ENCODE data around the gene RBM26.
A peak's percentile ranks its signal among the peaks of the same experiment; 100 is the strongest.

The RBM26 gene

GRCh38 chr13:79382545-79383275 is 23.3 kb downstream of the RBM26 start:
- H3K4me2 ChIP-seq (ENCODE audit: low read depth, low read length) = peak overlapping the region; percentile 59
- H3F3A ChIP-seq (ENCODE audit: insufficient read depth, low read length) = peaks cover 38% of the 10 kb centered on the region
- TF ChIP-seq EZH2phosphoT487 (IDR thresholded peaks at IDR 0.05; ENCODE audit: low read length) (no peak), CTCF (IDR thresholded peaks at IDR 0.05; ENCODE audit: low read length) (no peak), EZH2 (optimal IDR thresholded peaks at IDR 0.05; ENCODE audit: low read depth, low read length) (no peak)
- no peak overlapping the region for H3K9ac ChIP-seq (ENCODE audit: low read length)
- no peaks in the 10 kb centered on the region for H3K9me2 ChIP-seq (replicated peaks; ENCODE audit: insufficient read depth, low read length)
- peaks cover 86% of the 10 kb centered on the region for H3K79me2 ChIP-seq (ENCODE audit: low read length)
- peak; percentile 58 for DNase-seq
- 0 out of 2 replicates have a peak overlapping the region, but pooled peaks have one; percentile 19 for H3K4me3 ChIP-seq (ENCODE audit: low read length)
- peak overlapping the region; percentile 35; the same call in 1 of the 2 replicates for H3K27ac ChIP-seq (ENCODE audit: low read length)
- H3K36me3 ChIP-seq (replicated peaks; ENCODE audit: insufficient read depth, low read length) = no peaks in the 10 kb centered on the region; the same call in 1 of the 2 replicates
- no peaks in the 10 kb centered on the region for H3K9me3 ChIP-seq (replicated peaks; ENCODE audit: insufficient read depth, low read length)
- H2AFZ ChIP-seq (ENCODE audit: low read length) = no peak overlapping the region
- no peaks in the 10 kb centered on the region for H3K27me3 ChIP-seq (replicated peaks; ENCODE audit: insufficient read depth, low read length)
- peaks cover 47% of the 10 kb centered on the region for H3K4me1 ChIP-seq (ENCODE audit: low read length)
- peaks cover 26% of the 10 kb centered on the region; the same call in 1 of the 2 replicates for H4K20me1 ChIP-seq (ENCODE audit: insufficient read depth, low read length)

- Histone ChIP-seq H3K36me3 (replicated peaks; ENCODE audit: insufficient read depth, low read length) (peaks cover 6% of the 10 kb centered on the region; the same call in 1 of the 2 replicates), H3K4me2 (ENCODE audit: low read depth, low read length) (no peak overlapping the region), H3K27ac (ENCODE audit: low read length) (no peak overlapping the region), H3K9ac (ENCODE audit: low read length) (no peak overlapping the region), H3K9me2 (replicated peaks; ENCODE audit: insufficient read depth, low read length) (no peaks in the 10 kb centered on the region), H3F3A (ENCODE audit: insufficient read depth, low read length) (peaks cover 27% of the 10 kb centered on the region), H3K9me3 (replicated peaks; ENCODE audit: insufficient read depth, low read length) (no peaks in the 10 kb centered on the region), H3K4me1 (ENCODE audit: low read length) (peaks cover 32% of the 10 kb centered on the region), H3K79me2 (ENCODE audit: low read length) (peaks cover 89% of the 10 kb centered on the region), H3K27me3 (replicated peaks; ENCODE audit: insufficient read depth, low read length) (no peaks in the 10 kb centered on the region), H2AFZ (ENCODE audit: low read length) (no peak overlapping the region), H4K20me1 (ENCODE audit: insufficient read depth, low read length) (peaks cover 21% of the 10 kb centered on the region; the same call in 1 of the 2 replicates), H3K4me3 (ENCODE audit: low read length) (no peak overlapping the region)
- no peak for DNase-seq
- no peak for TF ChIP-seq EZH2 (optimal IDR thresholded peaks at IDR 0.05; ENCODE audit: low read depth, low read length)
- TF ChIP-seq CTCF (IDR thresholded peaks at IDR 0.05; ENCODE audit: low read length) = no peak
- no peak for TF ChIP-seq EZH2phosphoT487 (IDR thresholded peaks at IDR 0.05; ENCODE audit: low read length)
Observed at GRCh38 chr13:79380997-79381396, 25.1 kb downstream of the RBM26 start.

GRCh38 chr13:79379274-79379673 is 26.8 kb downstream of the RBM26 start:
- Histone ChIP-seq H2AFZ (ENCODE audit: low read length) (no peak overlapping the region), H3K4me1 (ENCODE audit: low read length) (peaks cover 21% of the 10 kb centered on the region), H3K4me2 (ENCODE audit: low read depth, low read length) (no peak overlapping the region), H4K20me1 (ENCODE audit: insufficient read depth, low read length) (peaks cover 15% of the 10 kb centered on the region; the same call in 1 of the 2 replicates), H3K27ac (ENCODE audit: low read length) (no peak overlapping the region), H3K9me3 (replicated peaks; ENCODE audit: insufficient read depth, low read length) (no peaks in the 10 kb centered on the region), H3K27me3 (replicated peaks; ENCODE audit: insufficient read depth, low read length) (no peaks in the 10 kb centered on the region), H3K36me3 (replicated peaks; ENCODE audit: insufficient read depth, low read length) (peaks cover 6% of the 10 kb centered on the region; the same call in 1 of the 2 replicates), H3K4me3 (ENCODE audit: low read length) (no peak overlapping the region), H3K9me2 (replicated peaks; ENCODE audit: insufficient read depth, low read length) (no peaks in the 10 kb centered on the region), H3F3A (ENCODE audit: insufficient read depth, low read length) (peaks cover 16% of the 10 kb centered on the region), H3K79me2 (ENCODE audit: low read length) (peaks cover 90% of the 10 kb centered on the region), H3K9ac (ENCODE audit: low read length) (no peak overlapping the region)
- DNase-seq = no peak
- no peak for TF ChIP-seq EZH2 (optimal IDR thresholded peaks at IDR 0.05; ENCODE audit: low read depth, low read length)
- TF ChIP-seq EZH2phosphoT487 (IDR thresholded peaks at IDR 0.05; ENCODE audit: low read length) = no peak
- no peak for TF ChIP-seq CTCF (IDR thresholded peaks at IDR 0.05; ENCODE audit: low read length)
